Keratinocyte (primary cell): ENCODE data around the gene OXT. TPM values are rescaled to one million over a fixed set of nuclear protein-coding genes. Genes with fewer than 3 reads are reported as not detected.
A peak's percentile ranks its signal among the peaks of the same experiment; 100 is the strongest.

Source experiments
- DNase-seq: peaks from one replicate; pipeline ENCODE4 v3.0.0-alpha.2; 2011; ENCODE audit warnings: low read depth, missing footprints, low spot score
- FAIRE-seq: peaks from 2 replicates; lab custom pipeline; 2011; peaks lifted over from hg19 to GRCh38; lab: Jason Lieb, UNC
- H2AFZ ChIP-seq: 2 replicates; pipeline ENCODE4 v1.6.0; 2012; ENCODE audit warnings: low read length, control low read depth, inconsistent platforms; ENCODE audit not compliant: control insufficient read depth
- H3K27ac ChIP-seq: 2 replicates; pipeline ENCODE4 v1.5.1; 2011; ENCODE audit warnings: low read length; ENCODE audit not compliant: control insufficient read depth, insufficient read depth
- H3K27me3 ChIP-seq: 3 replicates; pipeline ENCODE4 v1.6.0; 2011; ENCODE audit warnings: low read length; ENCODE audit not compliant: control insufficient read depth, insufficient read depth; ENCODE audit errors: extremely low read depth
- H3K36me3 ChIP-seq, 2 experiments: 2 replicates in 1 of 2; 3 replicates in 1 of 2; pipeline ENCODE4 v1.5.1; 2011; ENCODE audit warnings: low read length in 2 of 2, mild to moderate bottlenecking in 1 of 2; ENCODE audit not compliant: control insufficient read depth in 2 of 2, insufficient read depth in 2 of 2; ENCODE audit errors: extremely low read depth in 1 of 2
- H3K4me1 ChIP-seq: 3 replicates; pipeline ENCODE4 v1.5.1; 2011; ENCODE audit warnings: low read length; ENCODE audit not compliant: control insufficient read depth, insufficient read depth; ENCODE audit errors: extremely low read depth
- H3K4me2 ChIP-seq: 3 replicates; pipeline ENCODE4 v1.6.0; 2011; ENCODE audit warnings: low read depth, low read length; ENCODE audit not compliant: control insufficient read depth, insufficient read depth; ENCODE audit errors: extremely low read depth
- H3K4me3 ChIP-seq, 3 experiments: fragments of 200-600 bp in 1 of 3; sonication (generic) in 1 of 3; 2 replicates in 2 of 3; 3 replicates in 1 of 3; pipeline ENCODE4 v1.5.1; 2011 to 2016; ENCODE audit warnings: low read length in 3 of 3, mild to moderate bottlenecking in 3 of 3, control low read depth in 2 of 3, inconsistent platforms in 1 of 3, low read depth in 1 of 3, mixed read lengths in 1 of 3, mixed run types in 1 of 3, moderate library complexity in 1 of 3; ENCODE audit not compliant: control insufficient read depth in 2 of 3, insufficient read depth in 2 of 3; ENCODE audit errors: extremely low read depth in 1 of 3
- H3K79me2 ChIP-seq: 2 replicates; pipeline ENCODE4 v1.6.0; 2012; ENCODE audit warnings: low read length; ENCODE audit not compliant: control insufficient read depth, insufficient read depth
- H3K9ac ChIP-seq: 3 replicates; pipeline ENCODE4 v1.6.0; 2011; ENCODE audit warnings: low read length; ENCODE audit not compliant: control insufficient read depth, insufficient read depth; ENCODE audit errors: extremely low read depth
- H3K9me1 ChIP-seq: 3 replicates; pipeline ENCODE4 v1.6.0; 2011; ENCODE audit warnings: low read length; ENCODE audit not compliant: control insufficient read depth, insufficient read depth; ENCODE audit errors: extremely low read depth
- H3K9me3 ChIP-seq: 2 replicates; pipeline ENCODE4 v1.5.1; 2012; ENCODE audit warnings: low read depth, low read length; ENCODE audit not compliant: control insufficient read depth
- H4K20me1 ChIP-seq: 3 replicates; pipeline ENCODE4 v1.6.0; 2011; ENCODE audit warnings: low read length; ENCODE audit not compliant: control insufficient read depth, insufficient read depth; ENCODE audit errors: extremely low read depth
- EZH2 ChIP-seq: IDR thresholded peaks from one replicate; pipeline ENCODE4 v1.6.1; 2012; ENCODE audit warnings: inconsistent platforms, mild to moderate bottlenecking, low read length, moderate library complexity
- dilution Hi-C: fragments of 300-500 bp; cut with MboI; formaldehyde crosslinking; loops from one replicate; pipeline ENCODE4 v1.7.0; 2020; ENCODE audit warnings: low sequenced_read_pairs; ENCODE audit not compliant: extremely low pct_ligation_motif_present
- polyA plus RNA-seq, 5 experiments: library from polyadenylated mRNA; depleted of rRNA in 3 of 5; stranded (reverse) in 3 of 5; stranded (forward) in 1 of 5; unstranded in 1 of 5; fragments of >200 nt; gene quantifications; 1 replicate in 1 of 5; 2 replicates in 3 of 5; 3 replicates in 1 of 5; pipeline versions ENCODE4 v1.2.1 to v1.2.3, GENCODE V29; 2011 to 2012; ENCODE audit warnings: missing spikeins in 2 of 5, low read depth in 1 of 5, low replicate concordance in 1 of 5
- TF ChIP-seq, protein P1 (sequence below), 3 experiments: IDR thresholded peaks in 1 of 3; conservative IDR thresholded peaks in 1 of 3; optimal IDR thresholded peaks in 1 of 3; 2 replicates in 2 of 3; 3 replicates in 1 of 3; pipeline versions ENCODE3 to v1.5.1; 2011; ENCODE audit warnings: low read length in 3 of 3, mild to moderate bottlenecking in 3 of 3, moderate library complexity in 2 of 3, control low read depth in 1 of 3, inconsistent platforms in 1 of 3; ENCODE audit not compliant: insufficient read depth in 2 of 3; ENCODE audit errors: extremely low read depth in 1 of 3

OXT gene
- polyA plus RNA-seq, 1 donor (not counting 4 experiments of a cell fraction or from before 2014, with no cell fraction given), result not detected

GRCh38 chr20:3044336-3044965 lies 27.0 kb upstream of the OXT start:
- Histone ChIP-seq H3K4me2 (no peak overlapping the region), H3K27me3 (no peaks in the 10 kb centered on the region), H3K9me3 (no peaks in the 10 kb centered on the region), H3K4me3 (no peak overlapping the region), H4K20me1 (no peaks in the 10 kb centered on the region), H3K9me1 (no peaks in the 10 kb centered on the region), H3K4me1 (no peaks in the 10 kb centered on the region), H3K9ac (no peak overlapping the region), H3K79me2 (peaks cover 14% of the 10 kb centered on the region), H3K27ac (no peak overlapping the region), H3K36me3 (peaks cover 14 to 17% of the 10 kb centered on the region in 2 experiments), H2AFZ (no peak overlapping the region)
- TF ChIP-seq EZH2, result no peak
- TF ChIP-seq, protein P1, sequence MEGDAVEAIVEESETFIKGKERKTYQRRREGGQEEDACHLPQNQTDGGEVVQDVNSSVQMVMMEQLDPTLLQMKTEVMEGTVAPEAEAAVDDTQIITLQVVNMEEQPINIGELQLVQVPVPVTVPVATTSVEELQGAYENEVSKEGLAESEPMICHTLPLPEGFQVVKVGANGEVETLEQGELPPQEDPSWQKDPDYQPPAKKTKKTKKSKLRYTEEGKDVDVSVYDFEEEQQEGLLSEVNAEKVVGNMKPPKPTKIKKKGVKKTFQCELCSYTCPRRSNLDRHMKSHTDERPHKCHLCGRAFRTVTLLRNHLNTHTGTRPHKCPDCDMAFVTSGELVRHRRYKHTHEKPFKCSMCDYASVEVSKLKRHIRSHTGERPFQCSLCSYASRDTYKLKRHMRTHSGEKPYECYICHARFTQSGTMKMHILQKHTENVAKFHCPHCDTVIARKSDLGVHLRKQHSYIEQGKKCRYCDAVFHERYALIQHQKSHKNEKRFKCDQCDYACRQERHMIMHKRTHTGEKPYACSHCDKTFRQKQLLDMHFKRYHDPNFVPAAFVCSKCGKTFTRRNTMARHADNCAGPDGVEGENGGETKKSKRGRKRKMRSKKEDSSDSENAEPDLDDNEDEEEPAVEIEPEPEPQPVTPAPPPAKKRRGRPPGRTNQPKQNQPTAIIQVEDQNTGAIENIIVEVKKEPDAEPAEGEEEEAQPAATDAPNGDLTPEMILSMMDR (optimal IDR thresholded peaks at IDR 0.05 in 1 of 3, IDR thresholded peaks at IDR 0.05 in 1 of 3, conservative IDR thresholded peaks at IDR 0.05 in 1 of 3; ENCODE audit: extremely low read depth in 1 of 3, insufficient read depth in 2 of 3, low read length in 3 of 3), result no peak
- dilution Hi-C loops, result no loop called here
- FAIRE-seq (no peak), DNase-seq (no peak)

DNA sequence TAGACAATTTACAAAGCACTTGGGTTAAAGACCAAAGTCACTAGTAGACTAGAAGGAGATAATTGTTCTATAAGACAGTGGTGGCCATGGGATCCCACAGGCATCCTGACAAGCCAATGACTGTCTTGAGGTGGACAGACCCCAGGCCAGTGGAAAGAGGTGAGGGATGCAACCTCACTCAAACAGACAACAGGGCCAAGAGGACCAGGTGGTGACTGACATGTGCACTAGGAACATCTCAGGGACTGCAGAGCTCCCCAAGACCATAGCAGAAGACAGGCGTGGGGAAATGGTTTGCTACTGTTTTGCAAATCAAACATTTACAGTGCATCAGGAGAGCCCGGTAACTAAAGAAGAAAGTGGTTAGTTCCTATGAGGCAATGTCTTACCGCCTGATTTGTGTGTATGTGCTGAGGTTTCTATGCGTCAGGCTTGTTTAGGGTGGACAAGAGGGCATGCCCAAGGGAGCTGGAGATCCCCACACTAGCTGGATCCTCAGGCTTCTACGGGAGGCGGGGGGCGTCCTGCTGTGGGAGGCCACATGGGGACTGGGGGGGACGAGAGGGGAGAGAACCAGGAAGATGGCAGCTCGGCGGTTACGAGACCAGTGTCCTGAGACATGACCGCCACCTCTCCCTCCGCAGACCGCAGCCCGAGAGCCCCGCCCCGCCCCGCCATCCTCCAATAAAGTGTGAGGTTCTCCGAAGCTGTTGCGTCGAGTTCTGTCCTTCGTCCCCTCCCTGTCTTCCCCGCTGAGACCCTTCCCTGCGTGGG lies 26.2 kb upstream of the OXT start:
- dilution Hi-C loops, result no loop called here
- Histone ChIP-seq H3K27ac (peak overlapping the region; percentile 52), H3K36me3 (peaks cover 20% of the 10 kb centered on the region in 2 experiments), H3K79me2 (peaks cover 14% of the 10 kb centered on the region), H3K27me3 (no peaks in the 10 kb centered on the region), H2AFZ (peak overlapping the region; percentile 82), H3K4me2 (peak overlapping the region; percentile 92), H3K9me3 (no peaks in the 10 kb centered on the region), H3K4me3 (peak overlapping the region; percentile 77 to 85 (median 85)), H3K9me1 (no peaks in the 10 kb centered on the region), H4K20me1 (no peaks in the 10 kb centered on the region), H3K4me1 (no peaks in the 10 kb centered on the region), H3K9ac (peak overlapping the region; percentile 76)
- FAIRE-seq (no peak), DNase-seq (no peak)
- no peak for TF ChIP-seq EZH2
- TF ChIP-seq, protein P1 (optimal IDR thresholded peaks at IDR 0.05 in 1 of 3, IDR thresholded peaks at IDR 0.05 in 1 of 3, conservative IDR thresholded peaks at IDR 0.05 in 1 of 3; ENCODE audit: extremely low read depth in 1 of 3, insufficient read depth in 2 of 3, low read length in 3 of 3), result no peak
